A549 (cell line): Measurements from ENCODE around the gene HIGD1B. TPM values are rescaled to one million over a fixed set of nuclear protein-coding genes. Genes with fewer than 3 reads are reported as not detected.
"Not testable (repeated sequence)": the region's sequence is repeated elsewhere in the genome, so short reads cannot be mapped to it uniquely, and the experiment has no call there.

Source experiments
- ATAC-seq, 2 experiments: fragments of 200-7000 bp in 1 of 2; fragments of >200 bp in 1 of 2; cut with Nextera tagmentation in 1 of 2; cut with Tn5 transposase in 1 of 2; 3 replicates each; pipeline versions ENCODE4 v1.8.0 to v1.9.1; 2018 to 2020; ENCODE audit warnings: mild to moderate bottlenecking in 1 of 2, moderate library complexity in 1 of 2
- CTCF ChIA-PET: fragments of 300-600 bp; sonication (Branson Sonifier 250); formaldehyde crosslinking; extraction: SDS; loops from one replicate; lab custom pipeline; 2021; ENCODE audit warnings: antibody characterized with exemption, inconsistent platforms; lab: Yijun Ruan, JAX
- POLR2A ChIA-PET: fragments of 350-600 bp; formaldehyde crosslinking; extraction: SDS; loops from one replicate; lab custom pipeline; 2021; ENCODE audit warnings: antibody characterized with exemption, inconsistent platforms; lab: Yijun Ruan, JAX
- DNase-seq, 2 experiments: peaks; one replicate each; pipeline versions ENCODE4 v3.0.0 to v3.0.0-alpha.2; 2011 to 2016; ENCODE audit warnings: low read depth in 1 of 2, low spot score in 1 of 2
- FAIRE-seq: peaks from 2 replicates; lab custom pipeline; 2011; peaks lifted over from hg19 to GRCh38; lab: Jason Lieb, UNC
- H3K27ac ChIP-seq, 2 experiments: fragments of >200 bp; sonication (Bioruptor Twin); formaldehyde crosslinking; 3 replicates each; pipeline ENCODE4 v1.5.1; 2016 to 2017
- H3K4me1 ChIP-seq: fragments of >200 bp; sonication (Bioruptor Twin); formaldehyde crosslinking; 3 replicates; pipeline ENCODE4 v1.6.1; 2016
- H3K4me2 ChIP-seq: fragments of >200 bp; sonication (Bioruptor Twin); formaldehyde crosslinking; 3 replicates; pipeline ENCODE4 v1.6.1; 2016
- H3K4me3 ChIP-seq: fragments of >200 bp; sonication (Bioruptor Twin); formaldehyde crosslinking; 3 replicates; pipeline ENCODE4 v1.5.1; 2016
- H3K9me3 ChIP-seq: fragments of >200 bp; sonication (Bioruptor Twin); formaldehyde crosslinking; 3 replicates; pipeline ENCODE4 v1.6.1; 2016
- BHLHE40 ChIP-seq: IDR thresholded peaks from 2 replicates; pipeline ENCODE4 v1.6.1; 2012; ENCODE audit warnings: low read depth, low read length, inconsistent platforms
- CBX2 ChIP-seq: fragments of 200-600 bp; sonication (generic); IDR thresholded peaks from 2 replicates; pipeline ENCODE4 v1.6.1; 2016; ENCODE audit warnings: low read depth, mild to moderate bottlenecking, borderline replicate concordance
- CBX8 ChIP-seq: fragments of 200-600 bp; sonication (generic); IDR thresholded peaks from 2 replicates; pipeline ENCODE4 v1.6.1; 2016
- CEBPB ChIP-seq, 2 experiments: fragments of >200 bp in 1 of 2; sonication (Bioruptor Twin) in 1 of 2; formaldehyde crosslinking in 1 of 2; IDR thresholded peaks; 2 replicates each; pipeline ENCODE4 v1.6.1; 2012 to 2016
- CHD4 ChIP-seq: fragments of 200-600 bp; sonication (generic); IDR thresholded peaks from 2 replicates; pipeline ENCODE4 v1.6.1; 2016; ENCODE audit warnings: antibody characterized with exemption, mild to moderate bottlenecking, borderline replicate concordance
- CTCF ChIP-seq: fragments of >200 bp; sonication (Bioruptor Twin); formaldehyde crosslinking; IDR thresholded peaks from 3 replicates; pipeline ENCODE4 v1.5.1; 2016
- EP300 ChIP-seq, 2 experiments: fragments of >200 bp; sonication (Bioruptor Twin); formaldehyde crosslinking; IDR thresholded peaks; 2 replicates in 1 of 2; 3 replicates in 1 of 2; pipeline ENCODE4 v1.6.1; 2016 to 2017
- ESRRA ChIP-seq: fragments of 150-350 bp; IDR thresholded peaks from 2 replicates; pipeline ENCODE4 v1.6.1; 2014; ENCODE audit warnings: mild to moderate bottlenecking, low read length, borderline replicate concordance
- FOSB ChIP-seq: fragments of 250-450 bp; sonication (Bioruptor Pico); IDR thresholded peaks from 2 replicates; pipeline ENCODE4 v1.5.0; 2020; ENCODE audit warnings: mild to moderate bottlenecking, moderate library complexity
- FOSL2 ChIP-seq, 2 experiments: fragments of 450-650 bp in 1 of 2; fragments of >200 bp in 1 of 2; sonication (Bioruptor Twin) in 1 of 2; formaldehyde crosslinking; IDR thresholded peaks; 2 replicates each; pipeline versions ENCODE4 v1.5.0 to v1.6.1; 2016 to 2020; ENCODE audit warnings: mild to moderate bottlenecking in 1 of 2, moderate library complexity in 1 of 2
- GATA3 ChIP-seq: IDR thresholded peaks from 2 replicates; pipeline ENCODE4 v1.6.1; 2012; ENCODE audit warnings: borderline replicate concordance
- HDAC2 ChIP-seq: fragments of 200-600 bp; sonication (generic); IDR thresholded peaks from 2 replicates; pipeline ENCODE4 v1.6.1; 2016
- HOXB13 ChIP-seq: fragments of 250-450 bp; sonication (Bioruptor Pico); IDR thresholded peaks from 2 replicates; pipeline ENCODE4 v1.5.0; 2020; ENCODE audit warnings: low read depth, mild to moderate bottlenecking, moderate library complexity
- JUN ChIP-seq, 2 experiments: fragments of >200 bp; sonication (Bioruptor Twin); formaldehyde crosslinking; IDR thresholded peaks; 2 replicates in 1 of 2; 3 replicates in 1 of 2; pipeline ENCODE4 v1.6.1; 2016 to 2017
- JUNB ChIP-seq: fragments of >200 bp; sonication (Bioruptor Twin); formaldehyde crosslinking; IDR thresholded peaks from 2 replicates; pipeline ENCODE4 v1.6.1; 2016
- KDM5A ChIP-seq: fragments of 200-600 bp; sonication (generic); IDR thresholded peaks from 2 replicates; pipeline ENCODE4 v1.6.1; 2016; ENCODE audit warnings: antibody characterized with exemption, mild to moderate bottlenecking
- MAFK ChIP-seq: fragments of 450-650 bp; IDR thresholded peaks from 2 replicates; pipeline ENCODE4 v1.6.1; 2014; ENCODE audit not compliant: partially characterized antibody
- MAX ChIP-seq: IDR thresholded peaks from 2 replicates; pipeline ENCODE4 v1.6.1; 2012
- NPAS2 ChIP-seq: fragments of 250-450 bp; sonication (Bioruptor Pico); IDR thresholded peaks from 2 replicates; pipeline ENCODE4 v1.8.0; 2022; ENCODE audit warnings: mild to moderate bottlenecking, moderate library complexity, borderline replicate concordance
- POLR2A ChIP-seq: IDR thresholded peaks from 2 replicates; pipeline ENCODE4 v1.6.1; 2012; ENCODE audit warnings: mild to moderate bottlenecking, low read length
- RAD21 ChIP-seq, 2 experiments: fragments of >200 bp in 1 of 2; sonication (Bioruptor Twin) in 1 of 2; formaldehyde crosslinking in 1 of 2; IDR thresholded peaks in 1 of 2; conservative IDR thresholded peaks in 1 of 2; 2 replicates in 1 of 2; 3 replicates in 1 of 2; pipeline ENCODE4 v1.6.1; 2012 to 2018; ENCODE audit warnings: inconsistent platforms in 1 of 2
- RFX5 ChIP-seq: fragments of 450-650 bp; IDR thresholded peaks from 2 replicates; pipeline ENCODE4 v1.7.1; 2014; ENCODE audit warnings: antibody characterized with exemption, mild to moderate bottlenecking, moderate library complexity
- RNF2 ChIP-seq: fragments of 200-600 bp; sonication (generic); IDR thresholded peaks from 2 replicates; pipeline ENCODE4 v1.6.1; 2016; ENCODE audit warnings: low read depth, mild to moderate bottlenecking, antibody characterized with exemption, moderate library complexity, borderline replicate concordance
- TFCP2L1 ChIP-seq: fragments of 250-450 bp; sonication (Bioruptor Pico); IDR thresholded peaks from 2 replicates; pipeline ENCODE4 v1.5.0; 2021; ENCODE audit warnings: mild to moderate bottlenecking
- WGBS: methylation state at CpG from one replicate; pipeline ENCODE4 v1.1.6; 2017; ENCODE audit errors: missing lambda C conversion rate; 5-methylcytosine and 5-hydroxymethylcytosine counted together
- polyA plus RNA-seq, 4 experiments: library from polyadenylated mRNA; depleted of rRNA in 3 of 4; stranded (reverse); fragments of >200 nt; fragmentation: RNase III in 1 of 4; extraction: RNeasy Plus Mini Kit Qiagen cat#74134 plus additional on column Dnase treatment in 1 of 4; gene quantifications; 2 replicates in 3 of 4; 3 replicates in 1 of 4; pipeline ENCODE4 v1.2.3, GENCODE V29; 2011 to 2017

HIGD1B gene
- polyA plus RNA-seq, 2 of the 4 experiments (the other 2 are of a cell fraction), result not detected

GRCh38 chr17:44812263-44812662, 35.4 kb upstream of the HIGD1B start:
- no peak overlapping the region for H3K27ac ChIP-seq
- H3K4me3 ChIP-seq, result no peak overlapping the region
- no peak for FAIRE-seq
- no peak overlapping the region for H3K4me2 ChIP-seq
- ChIA-PET CTCF (interaction anchor here (0.7 to 8.5 kb wide), 4 partner anchors 16 to 710 kb away, joined by 3 to 98 read pairs (median 7); no protein-coding TSS in a partner anchor), POLR2A (interaction anchor here (0.6 kb wide), 1 partner anchor 14 kb away, joined by 3 read pairs; no protein-coding TSS in a partner anchor)
- no peak for TF ChIP-seq RNF2
- peak; percentile 11 to 35; a peak in 1 of 4 replicates for TF ChIP-seq CEBPB (IDR thresholded peaks at IDR 0.05)
- TF ChIP-seq, all 56 proteins: peak for 1
- Histone ChIP-seq H3K9me3 (no peaks in the 10 kb centered on the region), H3K4me1 (peaks cover 20% of the 10 kb centered on the region)
- ATAC-seq (no peak), DNase-seq (no peak)
- 90% methylated on average over 4 of the region's 4 CpGs for WGBS

GRCh38 chr17:44818508-44818907, 29.2 kb upstream of the HIGD1B start:
- H3K4me3 ChIP-seq, H3K4me2 ChIP-seq, FAIRE-seq, DNase-seq, H3K9me3 ChIP-seq, POLR2A ChIA-PET, ATAC-seq: not testable (repeated sequence)
- Histone ChIP-seq H3K4me1 (peaks cover 46% of the 10 kb centered on the region), H3K27ac (0 out of 6 replicates have a peak overlapping the region, but pooled peaks of 1 of the 2 experiments have one; percentile 33)
- WGBS, result 89% methylated on average over 6 of the region's 6 CpGs
- CTCF ChIA-PET, result interaction anchor here (0.9 to 1.8 kb wide), 6 partner anchors 25 to 46 kb away, joined by 3 to 7 read pairs (median 4); no protein-coding TSS in a partner anchor

GRCh38 chr17:44820631-44821212, 27.0 kb upstream of the HIGD1B start:
- peak; percentile 88 to 89; a peak in 5 of 6 replicates for ATAC-seq
- 3% methylated on average over 7 of the region's 7 CpGs for WGBS

GRCh38 chr17:44825236-44825635, 22.4 kb upstream of the HIGD1B start:
- H3K4me2 ChIP-seq, POLR2A ChIA-PET, H3K9me3 ChIP-seq, H3K4me3 ChIP-seq, ATAC-seq, DNase-seq, FAIRE-seq, H3K27ac ChIP-seq: not testable (repeated sequence)
- 96% methylated on average over 9 of the region's 9 CpGs for WGBS
- peaks cover 34% of the 10 kb centered on the region for H3K4me1 ChIP-seq
- CTCF ChIA-PET, result interaction anchor here (1.0 to 5.9 kb wide), 6 partner anchors 28 to 54 kb away, joined by 3 to 52 read pairs (median 3); no protein-coding TSS in a partner anchor

More at GRCh38 chr17:44820631-44821212, 27.0 kb upstream of the HIGD1B start:
- TF ChIP-seq HOXB13 (CRISPR knock-in tag), result no peak
- peak in 1 of 2 experiments; percentile 45; a peak in 2 of 4 replicates for TF ChIP-seq CEBPB (IDR thresholded peaks at IDR 0.05)
- no peak for TF ChIP-seq TFCP2L1
- no peak for TF ChIP-seq POLR2A
- peak; percentile 71 for TF ChIP-seq JUNB
- TF ChIP-seq FOSL2 (IDR thresholded peaks at IDR 0.05), result peak; percentile 61; the same call in 1 of the 2 replicates
- TF ChIP-seq FOSL2 (CRISPR knock-in tag; IDR thresholded peaks at IDR 0.05), result peak; percentile 95
- 0 out of 2 replicates have a peak, but pooled peaks have one; percentile 36 for TF ChIP-seq FOSB (CRISPR knock-in tag)
- no peak for TF ChIP-seq MAFK
- no peak for TF ChIP-seq RFX5
- no peak for TF ChIP-seq RAD21 (conservative IDR thresholded peaks at IDR 0.05 in 1 of 2, IDR thresholded peaks at IDR 0.05 in 1 of 2)
- no peak for TF ChIP-seq CBX2
- TF ChIP-seq CTCF, result no peak
- TF ChIP-seq GATA3, result peak; percentile 43; the same call in 1 of the 2 replicates
- 0 out of 5 replicates have a peak, but pooled peaks of 1 of the 2 experiments have one; percentile 19 for TF ChIP-seq JUN (IDR thresholded peaks at IDR 0.05)
- 0 out of 2 replicates have a peak, but pooled peaks have one; percentile 15 for TF ChIP-seq BHLHE40
- no peak for TF ChIP-seq KDM5A
- peak; percentile 72 for TF ChIP-seq MAX
- TF ChIP-seq EP300 (IDR thresholded peaks at IDR 0.05), result no peak
- TF ChIP-seq ESRRA, result no peak
- no peak for TF ChIP-seq CHD4
- no peak for TF ChIP-seq HDAC2
- no peak for TF ChIP-seq CBX8
- no peak for TF ChIP-seq NPAS2 (CRISPR knock-in tag)
- peaks cover 36% of the 10 kb centered on the region for H3K4me1 ChIP-seq
- DNase-seq, result peak; percentile 67 to 79
- H3K4me2 ChIP-seq, result peak overlapping the region; percentile 69
- POLR2A ChIA-PET, result interaction anchor here (0.8 to 1.2 kb wide), 4 partner anchors 8 to 45 kb away, joined by 3 read pairs; no protein-coding TSS in a partner anchor
- peak; percentile 98 for FAIRE-seq
- no peaks in the 10 kb centered on the region for H3K9me3 ChIP-seq
- H3K27ac ChIP-seq, result peak overlapping the region; percentile 37 to 75; a peak in 5 of 6 replicates
- H3K4me3 ChIP-seq, result peak overlapping the region; percentile 6; the same call in 1 of the 3 replicates
- CTCF ChIA-PET, result interaction anchor here (0.7 to 1.8 kb wide), 5 partner anchors 26 to 47 kb away, joined by 3 to 11 read pairs (median 4); no protein-coding TSS in a partner anchor
